GM12891 (cell line): ENCODE data around the gene GFPT1.

Experiments
- DNase-seq: peaks from one replicate; pipeline ENCODE4 v3.0.0; 2011; ENCODE audit warnings: low spot score; ENCODE audit not compliant: insufficient read length
- FAIRE-seq: peaks from 2 replicates; lab custom pipeline; 2011; peaks lifted over from hg19 to GRCh38; lab: Jason Lieb, UNC
- PAX5 ChIP-seq: IDR thresholded peaks from 2 replicates; pipeline ENCODE4 v1.6.1; 2011; ENCODE audit warnings: low read length, moderate library complexity, mild to moderate bottlenecking; ENCODE audit not compliant: insufficient read depth, severe bottlenecking
- POLR2A ChIP-seq: IDR thresholded peaks from 2 replicates; pipeline ENCODE4 v1.6.1; 2011; ENCODE audit warnings: low read depth, low read length, control low read depth
- POLR2AphosphoS5 ChIP-seq: IDR thresholded peaks from 2 replicates; pipeline ENCODE4 v1.6.1; 2011; ENCODE audit warnings: low read depth, low read length, control low read depth
- POU2F2 ChIP-seq: IDR thresholded peaks from 2 replicates; pipeline ENCODE4 v1.6.1; 2011; ENCODE audit warnings: low read depth, mild to moderate bottlenecking, control low read depth, low read length, moderate library complexity
- SPI1 ChIP-seq: IDR thresholded peaks from 2 replicates; pipeline ENCODE4 v1.6.1; 2011; ENCODE audit warnings: low read depth, low read length, control low read depth
- TAF1 ChIP-seq: IDR thresholded peaks from 2 replicates; pipeline ENCODE4 v1.6.1; 2011; ENCODE audit warnings: low read depth, low read length, control low read depth

Gene GFPT1

DNA sequence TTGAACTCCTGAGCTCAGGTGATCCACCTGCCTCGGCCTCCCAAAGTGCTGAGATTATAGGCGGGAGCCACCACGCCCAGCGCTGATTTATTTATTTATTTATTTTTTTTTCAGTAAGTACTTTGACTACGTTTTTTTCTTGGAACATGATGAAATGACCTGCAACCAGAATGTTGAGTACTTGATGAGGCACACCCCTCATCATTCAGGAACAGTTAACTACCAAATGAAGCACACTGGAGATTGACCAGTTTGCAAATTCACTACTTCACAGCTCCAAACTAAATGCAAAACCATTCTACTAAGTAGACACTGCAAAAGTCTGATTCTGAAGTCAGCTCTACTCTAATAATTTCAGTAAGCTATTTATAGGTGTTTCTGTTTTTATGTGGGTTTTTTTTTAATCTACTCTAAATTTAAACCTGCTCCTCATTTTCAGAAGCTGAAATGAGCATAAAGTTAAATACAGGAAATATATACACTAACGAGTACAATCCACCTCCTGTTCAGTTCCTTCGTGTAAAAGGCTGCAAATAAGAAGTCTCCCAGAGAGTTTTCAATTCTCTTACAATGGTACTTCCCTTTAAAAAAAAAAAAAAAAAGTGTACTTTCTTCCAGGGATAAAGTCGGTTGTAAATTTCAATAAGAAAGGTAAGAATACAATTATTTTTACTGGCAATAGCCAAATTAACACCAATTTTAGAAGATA, 1.4 kb downstream of the GFPT1 start:
- no peak for FAIRE-seq
- TF ChIP-seq SPI1 (no peak), TAF1 (no peak), PAX5 (no peak), POU2F2 (no peak), POLR2A (no peak), POLR2AphosphoS5 (no peak)
- DNase-seq = no peak

DNA sequence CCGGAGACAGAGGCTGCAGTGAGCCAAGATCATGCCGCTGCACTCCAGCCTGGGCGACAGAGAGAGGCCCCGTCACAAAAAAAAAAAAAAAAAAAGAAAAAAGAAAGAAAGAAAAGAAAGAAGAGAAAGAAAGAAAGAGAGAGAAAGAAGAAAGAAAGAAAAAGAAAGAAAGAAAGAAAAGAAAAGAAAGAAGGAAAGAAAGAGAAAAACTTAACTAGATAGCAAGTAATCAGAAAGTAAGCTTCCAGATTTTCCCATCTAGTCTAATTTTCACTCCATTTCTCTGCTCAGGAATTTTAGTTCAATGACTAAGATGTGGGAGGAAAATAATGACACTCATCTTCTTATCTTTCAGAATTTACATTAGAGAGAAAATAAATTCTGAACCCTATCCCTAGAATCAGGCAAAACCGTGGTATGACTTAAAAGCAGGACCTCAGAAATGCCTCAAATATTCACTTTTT, 2.4 kb downstream of the GFPT1 start:
- no peak for FAIRE-seq
- TF ChIP-seq POLR2A (no peak), POU2F2 (no peak), TAF1 (no peak), SPI1 (no peak), POLR2AphosphoS5 (no peak), PAX5 (no peak)
- DNase-seq = no peak

GRCh38 chr2:69383176-69383812, 3.7 kb downstream of the GFPT1 start:
- no peak for TF ChIP-seq POU2F2
- no peak for TF ChIP-seq POLR2AphosphoS5
- TF ChIP-seq POLR2A = no peak
- no peak for TF ChIP-seq PAX5
- no peak for TF ChIP-seq TAF1
- TF ChIP-seq SPI1 = no peak
- DNase-seq (no peak), FAIRE-seq (no peak)

DNA sequence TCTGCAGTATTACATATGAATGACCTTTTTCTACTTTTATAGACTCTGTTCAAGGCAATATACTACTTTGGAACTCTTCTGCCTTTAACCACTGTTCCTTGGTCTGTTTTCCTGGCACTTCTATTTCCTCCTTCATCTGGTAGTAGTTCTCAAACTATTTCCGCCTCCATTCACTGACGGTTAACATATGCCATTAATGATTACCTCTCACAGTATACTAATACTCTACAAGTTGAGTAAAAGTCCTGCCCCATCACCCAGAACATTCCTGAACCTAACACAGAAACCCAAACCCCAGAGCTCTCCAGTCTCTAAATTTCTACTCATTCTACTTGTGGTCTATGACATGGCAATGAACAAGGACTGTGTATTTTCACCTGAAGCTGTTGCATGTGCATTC, 4.5 kb downstream of the GFPT1 start:
- FAIRE-seq = no peak
- no peak for DNase-seq
- TF ChIP-seq POU2F2 = no peak
- TF ChIP-seq SPI1 = no peak
- TF ChIP-seq POLR2AphosphoS5 = no peak

GRCh38 chr2:69381337-69381737, 5.7 kb downstream of the GFPT1 start:
- DNase-seq = no peak
- no peak for TF ChIP-seq POU2F2
- TF ChIP-seq TAF1 = no peak
- no peak for TF ChIP-seq PAX5
- no peak for TF ChIP-seq POLR2A
- TF ChIP-seq SPI1 = no peak
- TF ChIP-seq POLR2AphosphoS5 = no peak
- FAIRE-seq = no peak

GRCh38 chr2:69380072-69380917, 6.7 kb downstream of the GFPT1 start:
- no peak for TF ChIP-seq POLR2AphosphoS5
- TF ChIP-seq POLR2A = no peak
- no peak for TF ChIP-seq POU2F2
- no peak for TF ChIP-seq PAX5
- TF ChIP-seq SPI1 = no peak
- no peak for TF ChIP-seq TAF1
- DNase-seq (no peak), FAIRE-seq (peak; percentile 5)

DNA sequence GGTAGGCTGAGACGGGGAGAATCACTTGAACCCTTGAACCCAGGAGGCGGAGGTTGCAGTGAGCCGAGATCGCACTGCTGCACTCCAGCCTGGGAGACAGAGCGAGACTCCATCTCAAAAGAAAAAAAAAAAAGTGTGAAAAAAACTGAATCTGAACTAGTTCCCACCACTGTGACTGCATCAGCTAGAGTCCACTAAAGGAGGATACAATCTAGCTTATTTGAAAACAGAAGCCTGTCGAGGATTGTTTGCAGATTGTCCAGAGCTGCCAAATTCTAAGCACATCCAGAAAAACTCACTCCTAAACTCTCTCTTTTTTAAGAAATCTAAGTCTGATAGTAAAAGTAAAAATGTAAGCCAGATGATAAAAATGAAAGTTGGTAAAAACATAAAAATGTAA, 10.6 kb downstream of the GFPT1 start:
- FAIRE-seq (no peak), DNase-seq (no peak)
- TF ChIP-seq POLR2A (no peak), PAX5 (no peak), TAF1 (no peak), POU2F2 (no peak), SPI1 (no peak), POLR2AphosphoS5 (no peak)

- peak; percentile 31 for FAIRE-seq
- DNase-seq = no peak
- no peak for TF ChIP-seq POU2F2
- no peak for TF ChIP-seq POLR2A
- no peak for TF ChIP-seq PAX5
- no peak for TF ChIP-seq TAF1
- no peak for TF ChIP-seq SPI1
- TF ChIP-seq POLR2AphosphoS5 = no peak
These were observed 11.3 kb downstream of the GFPT1 start for GRCh38 chr2:69375494-69376353.

- FAIRE-seq (no peak), DNase-seq (no peak)
- TF ChIP-seq POLR2AphosphoS5 (no peak), POU2F2 (no peak), TAF1 (no peak), SPI1 (no peak), POLR2A (no peak), PAX5 (no peak)
These were observed 14.3 kb downstream of the GFPT1 start for GRCh38 chr2:69372767-69373166.
